ENCODE measurements around the gene SPOCD1. TPM values are rescaled to one million over a fixed set of nuclear protein-coding genes. Genes with fewer than 3 reads are reported as not detected.

Gene SPOCD1
- total RNA-seq, 1 experiment from 2014 or later, result 5.7 TPM

GRCh38 chr1:31787261-31787660, 28.6 kb downstream of the SPOCD1 start:
- DNase-seq (ENCODE audit: low spot score), result no peak

- no peak for DNase-seq (ENCODE audit: low spot score)
Observed at GRCh38 chr1:31786366-31787060, 29.3 kb downstream of the SPOCD1 start.

- DNase-seq (ENCODE audit: low spot score), result no peak
Observed at GRCh38 chr1:31785947-31786290, 29.9 kb downstream of the SPOCD1 start.

GRCh38 chr1:31785020-31785946, 30.5 kb downstream of the SPOCD1 start:
- no peak for DNase-seq (ENCODE audit: low spot score)

GRCh38 chr1:31784356-31785019, 31.3 kb downstream of the SPOCD1 start:
- no peak for DNase-seq (ENCODE audit: low spot score)

- no peak for DNase-seq (ENCODE audit: low spot score)
Observed at GRCh38 chr1:31783846-31784245, 32.0 kb downstream of the SPOCD1 start.

GRCh38 chr1:31782421-31783410, 33.1 kb downstream of the SPOCD1 start:
- no peak for DNase-seq (ENCODE audit: low spot score)

- DNase-seq (ENCODE audit: low spot score), result no peak
Observed at GRCh38 chr1:31781756-31782371, 34.0 kb downstream of the SPOCD1 start.

GRCh38 chr1:31781138-31781755, 34.6 kb downstream of the SPOCD1 start:
- DNase-seq (ENCODE audit: low spot score), result no peak

GRCh38 chr1:31780632-31781031, 35.2 kb downstream of the SPOCD1 start:
- no peak for DNase-seq (ENCODE audit: low spot score)

GRCh38 chr1:31779687-31780086, 36.1 kb downstream of the SPOCD1 start:
- no peak for DNase-seq (ENCODE audit: low spot score)

- DNase-seq (ENCODE audit: low spot score), result no peak
Observed at GRCh38 chr1:31778763-31779488, 36.9 kb downstream of the SPOCD1 start.

GRCh38 chr1:31776516-31776915, 39.3 kb downstream of the SPOCD1 start:
- DNase-seq (ENCODE audit: low spot score), result no peak

- no peak for DNase-seq (ENCODE audit: low spot score)
Observed at GRCh38 chr1:31776032-31776431, 39.8 kb downstream of the SPOCD1 start.

GRCh38 chr1:31775210-31775999, 40.4 kb downstream of the SPOCD1 start:
- DNase-seq (ENCODE audit: low spot score), result no peak

GRCh38 chr1:31774495-31774894, 41.3 kb downstream of the SPOCD1 start:
- no peak for DNase-seq (ENCODE audit: low spot score)

GRCh38 chr1:31773861-31774260, 42.0 kb downstream of the SPOCD1 start:
- DNase-seq (ENCODE audit: low spot score), result no peak

GRCh38 chr1:31772669-31773248, 43.1 kb downstream of the SPOCD1 start:
- no peak for DNase-seq (ENCODE audit: low spot score)

Measured in A172 (cell line).